Ishikawa (cell line): ENCODE results near the gene LINGO1.

Source experiments
- CEBPB ChIP-seq: IDR thresholded peaks from 2 replicates; pipeline ENCODE4 v1.6.1; 2012
- CREB1 ChIP-seq: IDR thresholded peaks from 2 replicates; pipeline ENCODE4 v1.6.1; 2012; ENCODE audit warnings: low read depth
- EGR1 ChIP-seq: IDR thresholded peaks from 2 replicates; pipeline ENCODE4 v1.6.1; 2012
- EP300 ChIP-seq: IDR thresholded peaks from 2 replicates; pipeline ENCODE4 v1.6.1; 2012; ENCODE audit warnings: borderline replicate concordance
- FOXM1 ChIP-seq: IDR thresholded peaks from 2 replicates; pipeline ENCODE4 v1.6.1; 2012; ENCODE audit warnings: low read depth, borderline replicate concordance
- MAX ChIP-seq: IDR thresholded peaks from 2 replicates; pipeline ENCODE4 v1.6.1; 2012
- NFIC ChIP-seq: IDR thresholded peaks from 2 replicates; pipeline ENCODE4 v1.6.1; 2012
- RAD21 ChIP-seq: IDR thresholded peaks from 2 replicates; pipeline ENCODE4 v1.6.1; 2012; ENCODE audit warnings: low read depth
- REST ChIP-seq: IDR thresholded peaks from 2 replicates; pipeline ENCODE4 v1.6.1; 2012; ENCODE audit warnings: low read depth, mild to moderate bottlenecking
- TAF1 ChIP-seq: IDR thresholded peaks from 2 replicates; pipeline ENCODE4 v1.6.1; 2012; ENCODE audit warnings: low read depth, mild to moderate bottlenecking
- TCF12 ChIP-seq: IDR thresholded peaks from 2 replicates; pipeline ENCODE4 v1.6.1; 2012; ENCODE audit warnings: low read depth
- TEAD4 ChIP-seq: IDR thresholded peaks from 2 replicates; pipeline ENCODE4 v1.6.1; 2012
- YY1 ChIP-seq: IDR thresholded peaks from 2 replicates; pipeline ENCODE4 v1.6.1; 2012; ENCODE audit warnings: low read depth
- ZBTB7A ChIP-seq: IDR thresholded peaks from 2 replicates; pipeline ENCODE4 v1.6.1; 2012; ENCODE audit warnings: low read depth
- TF ChIP-seq, protein P1 (sequence below): IDR thresholded peaks from 2 replicates; pipeline ENCODE4 v1.6.1; 2012

LINGO1 gene

GRCh38 chr15:77654975-77655374, 22.3 kb upstream of the LINGO1 start:
- TF ChIP-seq RAD21 (no peak), TAF1 (no peak), EP300 (no peak)
- TF ChIP-seq, protein P1, sequence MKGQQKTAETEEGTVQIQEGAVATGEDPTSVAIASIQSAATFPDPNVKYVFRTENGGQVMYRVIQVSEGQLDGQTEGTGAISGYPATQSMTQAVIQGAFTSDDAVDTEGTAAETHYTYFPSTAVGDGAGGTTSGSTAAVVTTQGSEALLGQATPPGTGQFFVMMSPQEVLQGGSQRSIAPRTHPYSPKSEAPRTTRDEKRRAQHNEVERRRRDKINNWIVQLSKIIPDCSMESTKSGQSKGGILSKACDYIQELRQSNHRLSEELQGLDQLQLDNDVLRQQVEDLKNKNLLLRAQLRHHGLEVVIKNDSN = no peak

- TF ChIP-seq, protein P1 = peak; percentile 75
- TF ChIP-seq FOXM1 = no peak
Measured at GRCh38 chr15:77653832-77654480, 21.2 kb upstream of the LINGO1 start.

GRCh38 chr15:77650265-77650664, 17.6 kb upstream of the LINGO1 start:
- TF ChIP-seq REST (no peak), CEBPB (no peak), TCF12 (no peak), RAD21 (no peak; the same call in 1 of the 2 replicates), TEAD4 (no peak), EP300 (no peak), YY1 (no peak), EGR1 (no peak), MAX (no peak), NFIC (no peak), CREB1 (no peak)
- TF ChIP-seq, protein P1 = no peak

DNA sequence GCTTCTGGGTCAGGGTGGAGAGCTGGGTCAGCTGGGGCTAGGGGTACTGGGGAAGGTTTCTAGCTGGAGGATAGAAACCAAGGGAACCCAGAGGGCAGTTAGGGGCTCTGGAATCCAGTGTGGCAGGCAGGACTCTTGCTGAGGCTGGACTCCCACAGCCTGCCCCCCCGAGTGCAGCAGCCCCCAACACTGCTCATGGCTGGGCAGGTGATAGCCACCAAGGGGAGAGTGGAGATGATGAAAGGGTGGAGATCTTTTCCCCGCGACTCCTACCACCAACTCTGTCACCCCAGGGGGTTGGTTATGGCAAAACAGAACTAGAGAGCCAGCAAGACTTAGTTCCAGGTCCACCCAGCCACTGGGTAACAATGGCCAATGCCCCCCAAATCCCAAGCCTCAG, 16.9 kb upstream of the LINGO1 start:
- no peak for TF ChIP-seq FOXM1
- TF ChIP-seq RAD21 = no peak
- no peak for TF ChIP-seq REST
- TF ChIP-seq TEAD4 = no peak
- TF ChIP-seq EP300 = no peak
- no peak for TF ChIP-seq YY1
- no peak for TF ChIP-seq TAF1
- TF ChIP-seq CEBPB = no peak
- TF ChIP-seq, protein P1 = no peak
- TF ChIP-seq TCF12 = no peak
- TF ChIP-seq MAX = no peak
- no peak for TF ChIP-seq NFIC
- no peak for TF ChIP-seq ZBTB7A

DNA sequence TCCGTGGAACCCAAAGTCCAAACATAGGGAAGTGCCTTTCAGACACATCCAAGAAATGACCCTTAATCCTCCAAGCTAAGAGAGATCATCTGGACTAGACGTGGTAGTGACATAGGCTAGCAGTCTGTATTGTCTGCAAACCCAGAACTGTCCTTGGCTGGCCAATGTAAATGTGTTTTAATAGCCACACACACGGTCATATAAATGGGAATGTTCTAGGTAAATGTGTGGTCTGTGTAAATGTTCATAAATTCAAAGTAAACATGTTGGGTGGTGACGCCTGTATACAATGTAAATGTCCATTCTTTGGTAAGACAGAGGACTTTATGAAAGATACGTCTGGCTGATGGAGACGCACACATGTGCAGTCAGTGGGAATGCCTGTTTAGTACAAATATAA, 16.3 kb upstream of the LINGO1 start:
- TF ChIP-seq MAX (no peak), TCF12 (no peak), REST (no peak), EP300 (no peak), CREB1 (no peak), NFIC (no peak), FOXM1 (no peak), TAF1 (no peak)
